NT2/D1 (cell line): ENCODE results near the gene CWF19L2.
"Not testable (repeated sequence)": the region's sequence is repeated elsewhere in the genome, so short reads cannot be mapped to it uniquely, and the experiment has no call there.

Source experiments
- DNase-seq: peaks from one replicate; pipeline ENCODE4 v3.0.0-alpha.2; 2011; ENCODE audit warnings: low read depth, low spot score
- H3K27me3 ChIP-seq: 2 replicates; pipeline ENCODE4 v1.6.0; 2011; ENCODE audit warnings: mild to moderate bottlenecking; ENCODE audit not compliant: insufficient read length, insufficient read depth
- H3K36me3 ChIP-seq: 2 replicates; pipeline ENCODE4 v1.6.1; 2011; ENCODE audit warnings: mild to moderate bottlenecking, low read length, mixed read lengths; ENCODE audit not compliant: insufficient read depth, insufficient read length
- H3K4me1 ChIP-seq: 2 replicates; pipeline ENCODE4 v1.5.1; 2011; ENCODE audit not compliant: insufficient read depth, insufficient read length
- H3K4me3 ChIP-seq: 2 replicates; pipeline ENCODE4 v1.5.1; 2011; ENCODE audit warnings: low read depth; ENCODE audit not compliant: insufficient read length
- H3K9ac ChIP-seq: 2 replicates; pipeline ENCODE4 v1.6.0; 2011; ENCODE audit warnings: low read depth; ENCODE audit not compliant: insufficient read length
- H3K9me3 ChIP-seq: 2 replicates; pipeline ENCODE4 v1.5.1; 2011; ENCODE audit warnings: mild to moderate bottlenecking, low read length; ENCODE audit not compliant: insufficient read depth
- SUZ12 ChIP-seq: IDR thresholded peaks from 2 replicates; pipeline ENCODE4 v1.6.1; 2011; ENCODE audit not compliant: insufficient read length, insufficient read depth; ENCODE audit errors: extremely low read depth
- YY1 ChIP-seq: IDR thresholded peaks from 2 replicates; pipeline ENCODE4 v1.6.1; 2011; ENCODE audit not compliant: insufficient read length, insufficient read depth
- ZNF274 ChIP-seq: IDR thresholded peaks from 2 replicates; pipeline ENCODE4 v1.6.1; 2011; ENCODE audit warnings: mild to moderate bottlenecking, low read depth, low read length

Gene CWF19L2

DNA sequence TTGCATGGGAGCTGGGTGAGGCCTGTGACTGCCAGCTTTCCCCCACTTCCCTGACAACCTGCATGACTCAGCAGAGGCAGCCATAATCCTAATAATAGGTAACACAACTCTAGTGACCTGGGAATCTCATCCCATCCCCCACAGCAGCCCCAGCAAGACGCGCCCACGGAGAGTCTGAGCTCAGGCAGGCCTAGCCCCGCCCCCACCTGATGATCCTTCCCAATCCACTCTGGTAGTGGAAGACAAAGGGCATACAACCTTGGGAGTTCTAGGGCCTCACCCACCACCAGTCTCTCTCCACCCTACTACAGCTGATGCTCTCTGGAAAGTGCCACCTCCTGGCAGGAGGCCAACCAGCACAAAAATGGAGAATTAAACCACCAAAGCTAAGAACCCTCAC is 60.3 kb downstream of the CWF19L2 start:
- H3K4me1 ChIP-seq, result no peaks in the 10 kb centered on the region
- H3K9ac ChIP-seq, result no peak overlapping the region
- no peak overlapping the region for H3K4me3 ChIP-seq
- H3K9me3 ChIP-seq, result peaks cover 3% of the 10 kb centered on the region; the same call in 1 of the 2 replicates
- no peak for TF ChIP-seq YY1
- no peak for TF ChIP-seq ZNF274
- no peak for TF ChIP-seq SUZ12
- DNase-seq, result peak; percentile 44
- H3K27me3 ChIP-seq, result no peaks in the 10 kb centered on the region
- peaks cover 6% of the 10 kb centered on the region for H3K36me3 ChIP-seq

DNA sequence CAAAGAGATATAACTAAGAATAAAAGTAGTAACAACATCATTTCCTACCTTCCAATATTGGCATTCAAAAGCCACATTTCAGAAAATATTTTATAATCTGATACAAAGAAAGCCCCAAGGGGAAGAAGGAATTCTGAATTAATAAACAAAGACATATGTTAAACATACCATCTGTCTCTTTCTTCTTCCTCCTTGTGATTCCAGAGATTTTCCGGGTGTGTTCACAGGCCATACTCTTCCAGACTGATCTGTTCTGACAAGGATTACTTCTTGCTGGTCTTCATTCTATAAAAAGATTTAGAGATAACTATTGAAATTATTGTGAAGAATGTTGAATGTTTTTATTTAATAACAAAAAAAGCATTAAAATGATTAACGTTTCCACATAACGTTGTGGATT is 65.0 kb downstream of the CWF19L2 start:
- H3K4me1 ChIP-seq, result no peaks in the 10 kb centered on the region
- DNase-seq, result no peak
- H3K9me3 ChIP-seq, result no peaks in the 10 kb centered on the region
- TF ChIP-seq ZNF274, result no peak
- TF ChIP-seq YY1, result no peak
- no peak for TF ChIP-seq SUZ12
- H3K4me3 ChIP-seq, result no peak overlapping the region
- H3K27me3 ChIP-seq, result no peaks in the 10 kb centered on the region
- H3K36me3 ChIP-seq, result peaks cover 14% of the 10 kb centered on the region
- no peak overlapping the region for H3K9ac ChIP-seq

DNA sequence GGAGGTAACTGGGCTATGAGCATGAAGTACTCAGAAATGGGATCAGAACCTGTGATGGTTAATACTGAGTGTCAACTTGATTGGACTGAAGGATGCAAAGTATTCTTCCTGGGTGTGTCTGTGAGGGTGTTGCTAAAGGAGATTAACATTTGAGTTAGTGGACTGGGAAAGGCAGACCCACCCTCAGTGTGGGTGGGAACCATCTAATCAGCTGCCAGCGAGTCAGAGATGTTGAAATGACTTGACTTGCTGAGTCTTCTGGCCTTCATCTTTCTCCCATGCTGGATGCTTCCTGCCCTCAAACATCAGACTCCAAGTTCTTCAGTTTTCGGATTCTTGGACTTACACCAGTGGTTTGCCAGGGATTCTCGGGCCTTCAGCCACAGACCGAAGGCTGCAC is 66.9 kb downstream of the CWF19L2 start:
- not testable (repeated sequence) for H3K9ac ChIP-seq, H3K27me3 ChIP-seq, H3K4me1 ChIP-seq, H3K4me3 ChIP-seq, H3K9me3 ChIP-seq, DNase-seq
- peaks cover 14% of the 10 kb centered on the region for H3K36me3 ChIP-seq

DNA sequence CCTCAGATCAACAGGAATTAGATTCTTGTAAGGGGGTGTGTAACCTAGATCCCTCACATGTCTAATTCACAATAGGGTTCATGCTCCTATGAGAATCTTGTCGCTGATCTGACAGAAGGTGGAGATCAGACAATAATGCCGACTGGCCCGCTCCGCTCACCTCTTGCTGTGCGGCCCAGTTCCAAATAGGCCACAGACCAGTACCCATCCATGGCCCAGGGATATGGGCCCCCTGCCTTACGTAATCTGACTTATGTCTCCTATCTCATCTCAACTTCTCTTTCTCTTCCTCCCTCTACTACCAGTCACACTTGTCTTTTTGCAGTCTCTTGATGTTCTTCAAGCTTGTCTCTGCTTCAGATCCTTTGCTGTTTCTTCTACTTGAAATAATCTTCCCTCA is 70.0 kb downstream of the CWF19L2 start:
- Histone ChIP-seq H3K36me3 (peaks cover 11% of the 10 kb centered on the region), H3K27me3 (no peaks in the 10 kb centered on the region), H3K9ac (no peak overlapping the region), H3K9me3 (no peaks in the 10 kb centered on the region), H3K4me1 (no peaks in the 10 kb centered on the region), H3K4me3 (no peak overlapping the region)
- no peak for TF ChIP-seq YY1
- no peak for TF ChIP-seq SUZ12
- TF ChIP-seq ZNF274, result no peak
- no peak for DNase-seq

DNA sequence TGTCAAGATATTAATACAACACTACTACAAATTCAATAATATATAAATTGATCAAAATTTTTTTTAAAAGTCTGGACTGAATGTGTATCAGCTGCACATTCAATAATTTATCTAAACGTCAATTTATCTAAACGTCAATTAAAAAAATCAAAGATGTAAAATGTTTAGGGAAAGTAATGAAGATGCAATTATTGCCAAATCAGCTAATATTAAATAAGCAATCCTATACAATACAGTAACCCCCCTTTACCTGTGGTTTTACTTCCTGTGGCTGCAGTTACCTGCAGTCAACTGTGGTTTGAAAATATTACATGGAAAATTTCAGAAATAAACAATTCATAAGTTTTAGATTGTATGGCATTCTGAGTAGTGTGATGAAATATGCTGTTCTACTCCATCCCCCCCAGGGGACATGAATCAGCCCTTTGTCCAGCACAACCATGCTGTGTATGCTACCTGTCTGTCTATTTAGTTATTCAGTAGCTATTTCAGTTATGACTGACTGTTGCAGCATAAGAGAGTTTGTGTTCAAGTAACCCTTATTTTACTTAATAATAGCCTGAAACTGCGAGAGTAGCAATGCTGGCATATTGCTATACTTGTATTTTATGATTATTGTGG is 72.2 kb downstream of the CWF19L2 start:
- H3K4me3 ChIP-seq, result no peak overlapping the region
- DNase-seq, result no peak
- TF ChIP-seq ZNF274, result no peak
- TF ChIP-seq YY1, result no peak
- no peak for TF ChIP-seq SUZ12
- no peaks in the 10 kb centered on the region for H3K9me3 ChIP-seq
- H3K9ac ChIP-seq, result no peak overlapping the region
- H3K36me3 ChIP-seq, result no peaks in the 10 kb centered on the region
- H3K27me3 ChIP-seq, result no peaks in the 10 kb centered on the region
- H3K4me1 ChIP-seq, result no peaks in the 10 kb centered on the region

DNA sequence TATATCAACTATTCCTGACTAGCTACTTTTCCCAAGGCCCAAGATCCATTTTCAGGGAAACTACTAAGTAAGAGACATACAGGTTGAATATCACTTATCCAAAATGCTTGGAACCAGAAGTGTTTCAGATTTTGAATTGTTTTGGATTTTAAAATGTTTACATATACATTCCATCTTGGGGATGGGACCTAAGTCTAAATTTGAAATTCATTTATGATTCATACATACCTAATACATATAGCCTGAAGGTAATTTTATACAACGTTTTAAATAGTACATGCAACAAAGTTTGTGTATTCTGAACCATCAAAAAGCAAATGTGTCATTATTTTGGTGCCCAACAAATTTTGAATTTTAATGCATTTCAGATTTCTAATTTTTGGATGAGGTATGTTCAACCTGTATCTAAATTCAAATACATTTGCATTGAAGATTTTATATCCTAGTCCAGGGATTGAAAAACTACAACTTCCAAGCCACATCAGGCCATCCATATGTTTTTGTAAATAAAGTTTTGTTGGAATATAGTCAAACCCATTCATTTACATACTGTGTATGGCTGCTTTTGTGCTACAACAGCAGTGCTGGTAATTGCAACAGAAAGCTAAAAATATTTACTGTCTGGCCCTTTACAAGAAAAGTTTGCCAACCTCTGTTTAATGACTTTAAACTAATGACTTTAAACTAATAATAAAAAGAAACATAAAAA is 73.3 kb downstream of the CWF19L2 start:
- TF ChIP-seq ZNF274, result no peak
- TF ChIP-seq SUZ12, result no peak
- no peak for TF ChIP-seq YY1
- Histone ChIP-seq H3K36me3 (no peaks in the 10 kb centered on the region), H3K4me1 (no peaks in the 10 kb centered on the region), H3K4me3 (no peak overlapping the region), H3K9me3 (no peaks in the 10 kb centered on the region), H3K9ac (no peak overlapping the region), H3K27me3 (no peaks in the 10 kb centered on the region)
- DNase-seq, result no peak

DNA sequence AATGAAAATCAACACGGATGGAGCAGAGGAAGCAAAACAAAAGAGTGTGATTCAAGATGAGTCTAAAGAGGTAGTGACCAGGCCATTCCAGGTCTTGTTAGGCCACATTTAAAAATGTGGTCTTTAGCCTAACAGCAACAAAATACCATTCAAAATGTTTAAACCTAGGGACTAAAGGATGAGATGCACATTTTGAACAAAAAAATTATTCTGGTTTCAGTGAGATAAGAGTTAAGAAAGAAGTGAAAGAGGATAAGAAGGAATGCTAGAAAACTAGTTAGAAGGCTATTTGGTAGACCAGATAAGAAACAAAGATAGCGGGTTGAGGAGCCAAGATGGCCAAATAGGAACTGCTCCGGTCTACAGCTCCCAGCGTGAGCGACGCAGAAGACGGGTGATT is 85.2 kb downstream of the CWF19L2 start:
- no peak overlapping the region for H3K9ac ChIP-seq
- no peaks in the 10 kb centered on the region for H3K9me3 ChIP-seq
- no peak overlapping the region for H3K4me3 ChIP-seq
- no peaks in the 10 kb centered on the region for H3K27me3 ChIP-seq
- no peak for DNase-seq
- H3K36me3 ChIP-seq, result no peaks in the 10 kb centered on the region
- TF ChIP-seq ZNF274 (no peak), YY1 (no peak), SUZ12 (no peak)
- no peaks in the 10 kb centered on the region for H3K4me1 ChIP-seq

DNA sequence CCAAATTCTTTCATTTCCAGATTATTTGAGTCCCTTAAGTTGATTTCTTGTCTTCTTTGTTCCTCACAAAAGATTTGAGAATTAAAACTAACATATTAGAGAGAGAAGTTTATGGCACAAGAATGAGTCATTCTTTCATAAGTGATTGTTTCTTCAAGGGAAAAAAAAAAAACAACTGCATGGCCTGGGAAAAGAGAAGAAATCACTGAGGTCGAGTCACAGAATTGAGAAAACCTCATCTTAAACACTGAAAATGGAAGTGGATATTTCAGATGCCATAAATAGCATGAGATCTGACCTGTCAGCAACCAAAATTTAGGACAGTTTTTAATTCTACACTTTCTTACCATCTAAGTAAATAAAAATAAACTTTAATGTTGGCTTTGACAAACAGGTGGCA is 87.2 kb downstream of the CWF19L2 start:
- Histone ChIP-seq H3K27me3 (no peaks in the 10 kb centered on the region), H3K9me3 (no peaks in the 10 kb centered on the region), H3K4me3 (no peak overlapping the region), H3K4me1 (no peaks in the 10 kb centered on the region), H3K36me3 (no peaks in the 10 kb centered on the region), H3K9ac (no peak overlapping the region)
- TF ChIP-seq YY1 (no peak), SUZ12 (no peak), ZNF274 (no peak)
- DNase-seq, result no peak
